ENCODE results near the gene ZNF330. TPM values are rescaled to one million over a fixed set of nuclear protein-coding genes. Genes with fewer than 3 reads are reported as not detected.

ZNF330 gene
- total RNA-seq, 1 donor from 2014 or later, result 32.1 TPM

- H3K4me2 ChIP-seq (ENCODE audit: low read length), result peak overlapping the region; percentile 65
- H3K4me3 ChIP-seq (ENCODE audit: insufficient read depth, low read depth, low read length), result no peak overlapping the region
- FAIRE-seq, result peak; percentile 78
- no peaks in the 10 kb centered on the region for H3K9me3 Mint-ChIP-seq (ENCODE audit: unreplicated experiment)
- H3K9me3 ChIP-seq (ENCODE audit: insufficient read depth, low read depth, low read length), result no peaks in the 10 kb centered on the region
- no peaks in the 10 kb centered on the region for H3K36me3 Mint-ChIP-seq (ENCODE audit: low read depth, unreplicated experiment)
- peaks cover 10% of the 10 kb centered on the region for H3K4me1 Mint-ChIP-seq (ENCODE audit: low read depth, unreplicated experiment)
- no peaks in the 10 kb centered on the region for H3K27me3 ChIP-seq (ENCODE audit: insufficient read depth, low read length)
- H3K79me2 ChIP-seq (ENCODE audit: insufficient read depth, low read length), result no peaks in the 10 kb centered on the region
- H3K4me3 Mint-ChIP-seq (ENCODE audit: unreplicated experiment), result no peak overlapping the region
- H2AFZ ChIP-seq (ENCODE audit: low read depth, low read length), result no peak overlapping the region
- H3K27me3 Mint-ChIP-seq (ENCODE audit: low read depth, unreplicated experiment), result no peaks in the 10 kb centered on the region
- peaks cover 7% of the 10 kb centered on the region for H3K4me1 ChIP-seq (ENCODE audit: insufficient read depth, low read length)
- peak; percentile 72 for DNase-seq (ENCODE audit: low read depth)
- H3K36me3 ChIP-seq (ENCODE audit: insufficient read depth, low read length), result no peaks in the 10 kb centered on the region
- H3K9ac ChIP-seq (ENCODE audit: low read length), result no peak overlapping the region
- peak overlapping the region; percentile 85 for H3K27ac Mint-ChIP-seq (ENCODE audit: unreplicated experiment)
- H4K20me1 ChIP-seq (ENCODE audit: insufficient read depth, low read length), result no peaks in the 10 kb centered on the region
- H3K27ac ChIP-seq (ENCODE audit: low read depth, low read length), result peak overlapping the region; percentile 13
- no peak for TF ChIP-seq EZH2 (IDR thresholded peaks at IDR 0.05; ENCODE audit: insufficient read depth, low read length)
- no peak for TF ChIP-seq CTCF (IDR thresholded peaks at IDR 0.05; ENCODE audit: insufficient read depth, low read depth, low read length)
These were observed 25.5 kb downstream of the ZNF330 start for GRCh38 chr4:141246243-141246642.

GRCh38 chr4:141246683-141247429 is 26.2 kb downstream of the ZNF330 start:
- Histone ChIP-seq H2AFZ (ENCODE audit: low read depth, low read length) (no peak overlapping the region), H3K36me3 (ENCODE audit: insufficient read depth, low read length) (no peaks in the 10 kb centered on the region), H3K4me1 (ENCODE audit: insufficient read depth, low read length) (peaks cover 7% of the 10 kb centered on the region), H4K20me1 (ENCODE audit: insufficient read depth, low read length) (no peaks in the 10 kb centered on the region), H3K79me2 (ENCODE audit: insufficient read depth, low read length) (no peaks in the 10 kb centered on the region), H3K9me3 (ENCODE audit: insufficient read depth, low read depth, low read length) (no peaks in the 10 kb centered on the region), H3K4me2 (ENCODE audit: low read length) (peak overlapping the region; percentile 65), H3K27me3 (ENCODE audit: insufficient read depth, low read length) (no peaks in the 10 kb centered on the region), H3K4me3 (ENCODE audit: insufficient read depth, low read depth, low read length) (no peak overlapping the region), H3K9ac (ENCODE audit: low read length) (no peak overlapping the region), H3K27ac (ENCODE audit: low read depth, low read length) (peak overlapping the region; percentile 1)
- H3K4me3 Mint-ChIP-seq (ENCODE audit: unreplicated experiment), result no peak overlapping the region
- DNase-seq (ENCODE audit: low read depth) (peak; percentile 26), FAIRE-seq (no peak)
- H3K4me1 Mint-ChIP-seq (ENCODE audit: low read depth, unreplicated experiment), result peaks cover 10% of the 10 kb centered on the region
- no peaks in the 10 kb centered on the region for H3K36me3 Mint-ChIP-seq (ENCODE audit: low read depth, unreplicated experiment)
- H3K27ac Mint-ChIP-seq (ENCODE audit: unreplicated experiment), result no peak overlapping the region
- H3K27me3 Mint-ChIP-seq (ENCODE audit: low read depth, unreplicated experiment), result no peaks in the 10 kb centered on the region
- no peaks in the 10 kb centered on the region for H3K9me3 Mint-ChIP-seq (ENCODE audit: unreplicated experiment)
- no peak for TF ChIP-seq CTCF (IDR thresholded peaks at IDR 0.05; ENCODE audit: insufficient read depth, low read depth, low read length)
- TF ChIP-seq EZH2 (IDR thresholded peaks at IDR 0.05; ENCODE audit: insufficient read depth, low read length), result no peak

GRCh38 chr4:141247430-141247780 is 26.7 kb downstream of the ZNF330 start:
- Mint-ChIP-seq H3K27ac (ENCODE audit: unreplicated experiment) (no peak overlapping the region), H3K4me1 (ENCODE audit: low read depth, unreplicated experiment) (peaks cover 10% of the 10 kb centered on the region), H3K27me3 (ENCODE audit: low read depth, unreplicated experiment) (no peaks in the 10 kb centered on the region), H3K9me3 (ENCODE audit: unreplicated experiment) (no peaks in the 10 kb centered on the region), H3K36me3 (ENCODE audit: low read depth, unreplicated experiment) (no peaks in the 10 kb centered on the region), H3K4me3 (ENCODE audit: unreplicated experiment) (no peak overlapping the region)
- no peak overlapping the region for H3K4me2 ChIP-seq (ENCODE audit: low read length)
- no peaks in the 10 kb centered on the region for H3K79me2 ChIP-seq (ENCODE audit: insufficient read depth, low read length)
- no peaks in the 10 kb centered on the region for H3K36me3 ChIP-seq (ENCODE audit: insufficient read depth, low read length)
- DNase-seq (ENCODE audit: low read depth), result no peak
- no peaks in the 10 kb centered on the region for H4K20me1 ChIP-seq (ENCODE audit: insufficient read depth, low read length)
- TF ChIP-seq EZH2 (IDR thresholded peaks at IDR 0.05; ENCODE audit: insufficient read depth, low read length) (no peak), CTCF (IDR thresholded peaks at IDR 0.05; ENCODE audit: insufficient read depth, low read depth, low read length) (no peak)
- no peak overlapping the region for H3K27ac ChIP-seq (ENCODE audit: low read depth, low read length)
- no peak overlapping the region for H3K4me3 ChIP-seq (ENCODE audit: insufficient read depth, low read depth, low read length)
- FAIRE-seq, result no peak
- no peak overlapping the region for H2AFZ ChIP-seq (ENCODE audit: low read depth, low read length)
- no peaks in the 10 kb centered on the region for H3K9me3 ChIP-seq (ENCODE audit: insufficient read depth, low read depth, low read length)
- peaks cover 7% of the 10 kb centered on the region for H3K4me1 ChIP-seq (ENCODE audit: insufficient read depth, low read length)
- H3K9ac ChIP-seq (ENCODE audit: low read length), result no peak overlapping the region
- no peaks in the 10 kb centered on the region for H3K27me3 ChIP-seq (ENCODE audit: insufficient read depth, low read length)

Data from astrocyte (in vitro differentiated cells and primary cell).